B cell (primary cell): ENCODE results near the gene TRIM66. TPM values are rescaled to one million over a fixed set of nuclear protein-coding genes. Genes with fewer than 3 reads are reported as not detected.

Experiments
- ATAC-seq: fragments of 200-7000 bp; cut with Tn5 transposase; one replicate; pipeline ENCODE4 v1.10.0; 2021; ENCODE audit warnings: low read depth, mild to moderate bottlenecking, moderate number of reproducible peaks, moderate library complexity
- CTCF ChIA-PET: fragments of 350-600 bp; sonication (Branson Sonifier 250); formaldehyde crosslinking; loops from one replicate; lab custom pipeline; 2021; ENCODE audit warnings: antibody characterized with exemption, inconsistent platforms; lab: Charles Lee
- POLR2A ChIA-PET: fragments of 350-600 bp; sonication (Branson Sonifier 250); formaldehyde crosslinking; loops from one replicate; lab custom pipeline; 2021; ENCODE audit warnings: antibody characterized with exemption; lab: Charles Lee
- DNase-seq: peaks from one replicate; pipeline ENCODE4 v3.0.0; 2013
- H2AFZ ChIP-seq: 2 replicates; pipeline ENCODE4 v1.6.1; 2012; ENCODE audit warnings: mild to moderate bottlenecking, low read depth, low read length; ENCODE audit not compliant: insufficient read depth, poor library complexity, severe bottlenecking
- H3K27ac ChIP-seq, 2 donors: 1 replicate in 1 of 2; 2 replicates in 1 of 2; pipeline ENCODE4 v1.5.1; 2012 to 2013; ENCODE audit warnings: low read length in 2 of 2, mild to moderate bottlenecking in 2 of 2, moderate library complexity in 1 of 2
- H3K27me3 ChIP-seq, 4 experiments: fragments of 200-600 bp in 1 of 4; sonication (generic) in 1 of 4; replicated peaks in 1 of 4; 1 replicate in 2 of 4; 2 replicates in 2 of 4; pipeline versions ENCODE4 v1.6.1 to v1.7.0; 2013 to 2016; ENCODE audit warnings: low read length in 3 of 4, mild to moderate bottlenecking in 2 of 4, mixed read lengths in 1 of 4, moderate library complexity in 1 of 4; ENCODE audit not compliant: insufficient read depth in 4 of 4, control insufficient read depth in 3 of 4; ENCODE audit errors: control extremely low read depth in 1 of 4
- H3K36me3 ChIP-seq, 2 experiments: replicated peaks in 1 of 2; 1 replicate in 1 of 2; 2 replicates in 1 of 2; pipeline versions ENCODE4 v1.6.1 to v1.7.1; 2013; ENCODE audit warnings: low read length in 1 of 2; ENCODE audit not compliant: insufficient read depth in 2 of 2, control insufficient read depth in 1 of 2; ENCODE audit errors: control extremely low read depth in 1 of 2, extremely low read depth in 1 of 2
- H3K4me1 ChIP-seq, 2 donors: fragments of 200-600 bp in 1 of 2; sonication (generic) in 1 of 2; 1 replicate in 1 of 2; 2 replicates in 1 of 2; pipeline versions ENCODE4 v1.5.1 to v1.6.1; 2013 to 2017; ENCODE audit warnings: low read length in 2 of 2; ENCODE audit not compliant: control insufficient read depth in 2 of 2, insufficient read depth in 2 of 2
- H3K4me2 ChIP-seq: replicated peaks from 2 replicates; pipeline ENCODE3; 2012; ENCODE audit warnings: mild to moderate bottlenecking, low read depth, low read length; ENCODE audit not compliant: poor library complexity, severe bottlenecking
- H3K4me3 ChIP-seq, 5 experiments: fragments of 200-600 bp in 1 of 5; sonication (generic) in 1 of 5; 1 replicate in 3 of 5; 2 replicates in 2 of 5; pipeline versions ENCODE4 v1.5.1 to v1.7.0; 2011 to 2016; ENCODE audit warnings: low read length in 4 of 5, mild to moderate bottlenecking in 4 of 5, low read depth in 2 of 5, control low read depth in 1 of 5, moderate library complexity in 1 of 5; ENCODE audit not compliant: insufficient read depth in 1 of 5; ENCODE audit errors: control extremely low read depth in 1 of 5, extremely low read depth in 1 of 5
- H3K79me2 ChIP-seq: fragments of 200-600 bp; sonication (generic); one replicate; pipeline ENCODE4 v1.6.0; 2016; ENCODE audit warnings: low read length; ENCODE audit not compliant: control insufficient read depth, insufficient read depth
- H3K9ac ChIP-seq: fragments of 200-600 bp; sonication (generic); 2 replicates; pipeline ENCODE4 v1.6.1; 2017; ENCODE audit warnings: mild to moderate bottlenecking, low read length, moderate library complexity
- H3K9me3 ChIP-seq, 3 donors: one replicate each; pipeline versions ENCODE4 v1.6.1 to v1.7.1; 2013; ENCODE audit warnings: low read length in 2 of 3; ENCODE audit not compliant: control insufficient read depth in 2 of 3, insufficient read depth in 1 of 3; ENCODE audit errors: control extremely low read depth in 1 of 3
- H4K20me1 ChIP-seq: 2 replicates; pipeline ENCODE4 v1.6.0; 2012; ENCODE audit warnings: mild to moderate bottlenecking, low read length; ENCODE audit not compliant: insufficient read depth, control insufficient read depth, poor library complexity, severe bottlenecking
- H3K27ac Mint-ChIP-seq: one replicate; pipeline ENCODE4 v1.8.0; 2021; ENCODE audit warnings: mixed read lengths
- H3K27me3 Mint-ChIP-seq: one replicate; pipeline ENCODE4 v1.8.0; 2021; ENCODE audit warnings: mixed read lengths
- H3K4me1 Mint-ChIP-seq: one replicate; pipeline ENCODE4 v1.8.0; 2021; ENCODE audit warnings: mixed read lengths
- H3K4me3 Mint-ChIP-seq: one replicate; pipeline ENCODE4 v1.8.0; 2021; ENCODE audit warnings: mixed read lengths
- H3K9me3 Mint-ChIP-seq: one replicate; pipeline ENCODE4 v1.8.0; 2022; ENCODE audit warnings: mixed read lengths; ENCODE audit not compliant: insufficient read depth
- CTCF ChIP-seq: fragments of 200-600 bp; IDR thresholded peaks from one replicate; pipeline ENCODE4 v1.8.0; 2022; ENCODE audit warnings: antibody characterized with exemption, mild to moderate bottlenecking
- EZH2 ChIP-seq: IDR thresholded peaks from 2 replicates; pipeline ENCODE4 v1.6.1; 2012; ENCODE audit warnings: borderline replicate concordance, low read depth, mild to moderate bottlenecking, moderate library complexity, low read length; ENCODE audit not compliant: insufficient read depth, poor library complexity, severe bottlenecking
- WGBS: methylation state at CpG from one replicate; pipeline ENCODE4 v1.1.5; 2013; ENCODE audit warnings: missing lambda C conversion rate; ENCODE audit not compliant: insufficient coverage; 5-methylcytosine and 5-hydroxymethylcytosine counted together
- intact Hi-C: fragments of 100-400 bp; cut with micrococcal nuclease; formaldehyde crosslinking; loops from one replicate; pipeline ENCODE4 v1.10.0; 2022
- polyA plus RNA-seq: library from polyadenylated mRNA; depleted of rRNA; stranded (reverse); fragments of >200 nt; gene quantifications from 2 replicates; pipeline ENCODE4 v1.2.3, GENCODE V29; 2012
- total RNA-seq, 2 donors: library from RNA; stranded (reverse); fragments of 120-200 nt in 1 of 2; gene quantifications; 1 replicate in 1 of 2; 2 replicates in 1 of 2; pipeline versions ENCODE4 v1.2.3 to v1.2.4, GENCODE V29; 2013 to 2022

Gene TRIM66
- total and polyA plus RNA-seq, 2 donors (not counting 1 experiment from before 2014, with no cell fraction given), result 11.1 to 21.1 TPM

DNA sequence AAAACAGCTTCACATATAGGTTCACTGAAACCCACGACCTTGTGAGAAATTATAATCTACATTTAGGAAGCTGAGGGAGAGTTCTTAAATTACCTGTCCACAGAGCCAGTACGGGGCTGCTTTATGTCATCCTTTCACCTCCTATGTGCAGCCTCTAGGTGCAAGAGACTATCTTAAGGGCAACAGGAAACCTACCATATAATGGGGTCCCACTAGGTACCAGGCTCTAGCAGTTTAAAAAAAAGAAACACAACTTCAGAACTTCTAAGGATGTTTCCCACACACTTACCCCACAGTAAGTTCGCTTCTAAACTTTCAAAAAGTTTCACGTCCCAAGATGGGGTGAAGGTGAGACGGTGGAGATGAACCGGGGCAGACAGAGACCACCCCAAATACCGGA lies 89.0 kb downstream of the TRIM66 start:
- Histone ChIP-seq H2AFZ (peak overlapping the region; percentile 97), H3K79me2 (no peaks in the 10 kb centered on the region), H3K4me1 (peaks cover 12% of the 10 kb centered on the region in 2 donors), H3K27me3 (no peaks in the 10 kb centered on the region), H3K4me3 (peak overlapping the region in 4 of 5 experiments; percentile 56 to 73 (median 67)), H3K36me3 (no peaks in the 10 kb centered on the region), H3K4me2 (peak overlapping the region; percentile 90), H3K9me3 (no peaks in the 10 kb centered on the region), H3K9ac (peak overlapping the region; percentile 74), H4K20me1 (no peaks in the 10 kb centered on the region), H3K27ac (peak overlapping the region in 1 of 2 donors; percentile 28)
- DNase-seq, result no peak
- WGBS, result 10% methylated on average over 4 of the region's 7 CpGs
- TF ChIP-seq EZH2, result no peak
- no peak for TF ChIP-seq CTCF
- ChIA-PET CTCF (interaction anchor here (1.2 kb wide), 1 partner anchor 10 kb away, joined by 3 read pairs; no protein-coding TSS in a partner anchor), POLR2A (no interaction called here)
- Mint-ChIP-seq H3K27me3 (peaks cover 6% of the 10 kb centered on the region), H3K4me1 (peaks cover 18% of the 10 kb centered on the region), H3K9me3 (no peaks in the 10 kb centered on the region), H3K4me3 (peak overlapping the region; percentile 91), H3K27ac (peak overlapping the region; percentile 54)
- intact Hi-C loops, result loop anchor here (5.0 kb wide), 1 partner anchor 319 kb away; the partner anchor contains the start of gene AKIP1
- peak; percentile 31 for ATAC-seq

DNA sequence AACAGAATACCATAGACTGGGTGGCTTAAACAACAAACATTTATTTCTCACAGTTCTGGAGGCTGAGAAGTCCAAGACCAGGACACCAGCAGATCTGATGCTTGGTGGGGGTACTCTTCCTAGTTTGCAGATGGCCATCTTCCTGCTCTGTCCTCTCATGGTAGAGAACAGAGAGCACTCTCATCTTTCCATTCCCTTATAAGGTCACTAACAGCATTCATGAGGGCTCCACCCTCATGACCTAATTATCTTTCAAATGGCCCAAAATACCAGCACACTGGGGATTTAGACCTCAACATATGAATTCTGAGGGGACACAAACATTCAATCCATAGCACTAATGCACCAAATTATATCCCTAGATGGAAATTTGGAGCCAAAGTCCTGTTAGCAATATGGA lies 94.5 kb downstream of the TRIM66 start:
- no peaks in the 10 kb centered on the region for H3K36me3 ChIP-seq
- H3K79me2 ChIP-seq, result no peaks in the 10 kb centered on the region
- H4K20me1 ChIP-seq, result no peaks in the 10 kb centered on the region
- no peak overlapping the region for H3K27ac Mint-ChIP-seq
- no peak overlapping the region for H3K4me2 ChIP-seq
- H3K9me3 Mint-ChIP-seq, result peaks cover 3% of the 10 kb centered on the region
- ChIA-PET POLR2A (no interaction called here), CTCF (no interaction called here)
- TF ChIP-seq EZH2, result no peak
- TF ChIP-seq CTCF, result no peak
- no peak overlapping the region for H2AFZ ChIP-seq
- no peak for ATAC-seq
- no peak overlapping the region for H3K4me3 Mint-ChIP-seq
- no peak for DNase-seq
- no peaks in the 10 kb centered on the region for H3K27me3 ChIP-seq
- H3K4me1 Mint-ChIP-seq, result peaks cover 2% of the 10 kb centered on the region
- intact Hi-C loops, result no loop called here
- H3K27me3 Mint-ChIP-seq, result no peaks in the 10 kb centered on the region
- H3K4me3 ChIP-seq, result no peak overlapping the region
- H3K9ac ChIP-seq, result no peak overlapping the region
- no peak overlapping the region for H3K27ac ChIP-seq
- H3K4me1 ChIP-seq, result no peaks in the 10 kb centered on the region
- peaks cover 0 to 1% (median 0%) of the 10 kb centered on the region in 3 donors for H3K9me3 ChIP-seq
